K562 (cell line): ENCODE data around the gene TRAPPC2L.

Experiments
- CTCF ChIP-seq, 3 experiments: IDR thresholded peaks in 2 of 3; conservative IDR thresholded peaks in 1 of 3; 2 replicates each; pipeline ENCODE4 v1.5.1; 2011 to 2012; ENCODE audit warnings: low read length in 3 of 3, mild to moderate bottlenecking in 3 of 3, control low read depth in 2 of 3, improper control_type of control experiment in 1 of 3, inconsistent platforms in 1 of 3, low read depth in 1 of 3, mixed read lengths in 1 of 3, moderate library complexity in 1 of 3; ENCODE audit not compliant: insufficient read depth in 2 of 3
- JUNB ChIP-seq: fragments of 450-650 bp; formaldehyde crosslinking; conservative IDR thresholded peaks from 2 replicates; pipeline ENCODE4 v1.4.0; 2020; ENCODE audit warnings: mild to moderate bottlenecking
- KLF16 ChIP-seq: IDR thresholded peaks from 2 replicates; pipeline ENCODE4 v1.6.1; 2016; ENCODE audit warnings: antibody characterized with exemption

GRCh38 chr16:88882358-88883030 lies 25.6 kb downstream of the TRAPPC2L start:
- TF ChIP-seq CTCF (IDR thresholded peaks at IDR 0.05 in 2 of 3, conservative IDR thresholded peaks at IDR 0.05 in 1 of 3; ENCODE audit: insufficient read depth in 2 of 3, low read depth in 1 of 3, low read length in 3 of 3) = no peak
- TF ChIP-seq KLF16 = no peak
- no peak for TF ChIP-seq JUNB (CRISPR knock-in tag)
